ENCODE data around the gene PSAPL1. TPM values are rescaled to one million over a fixed set of nuclear protein-coding genes. Genes with fewer than 3 reads are reported as not detected.

PSAPL1 gene
- total and polyA plus RNA-seq, 9 donors, result 0.34 TPM; not detected in 8

- peak in 2 of 5 donors; percentile 4 to 23 for DNase-seq
- H3K4me1 ChIP-seq (ENCODE audit: insufficient read depth), result no peaks in the 10 kb centered on the region
- no peaks in the 10 kb centered on the region for H3K36me3 ChIP-seq
- H3K27ac ChIP-seq, result no peak overlapping the region
- WGBS, 3 donors, result 83 to 95% (median 86%) methylated on average over 19 to 20 of the region's 20 CpGs
- TF ChIP-seq POLR2A (IDR thresholded peaks at IDR 0.05), result no peak
- TF ChIP-seq EP300 (IDR thresholded peaks at IDR 0.05), result no peak
- TF ChIP-seq, protein P1, sequence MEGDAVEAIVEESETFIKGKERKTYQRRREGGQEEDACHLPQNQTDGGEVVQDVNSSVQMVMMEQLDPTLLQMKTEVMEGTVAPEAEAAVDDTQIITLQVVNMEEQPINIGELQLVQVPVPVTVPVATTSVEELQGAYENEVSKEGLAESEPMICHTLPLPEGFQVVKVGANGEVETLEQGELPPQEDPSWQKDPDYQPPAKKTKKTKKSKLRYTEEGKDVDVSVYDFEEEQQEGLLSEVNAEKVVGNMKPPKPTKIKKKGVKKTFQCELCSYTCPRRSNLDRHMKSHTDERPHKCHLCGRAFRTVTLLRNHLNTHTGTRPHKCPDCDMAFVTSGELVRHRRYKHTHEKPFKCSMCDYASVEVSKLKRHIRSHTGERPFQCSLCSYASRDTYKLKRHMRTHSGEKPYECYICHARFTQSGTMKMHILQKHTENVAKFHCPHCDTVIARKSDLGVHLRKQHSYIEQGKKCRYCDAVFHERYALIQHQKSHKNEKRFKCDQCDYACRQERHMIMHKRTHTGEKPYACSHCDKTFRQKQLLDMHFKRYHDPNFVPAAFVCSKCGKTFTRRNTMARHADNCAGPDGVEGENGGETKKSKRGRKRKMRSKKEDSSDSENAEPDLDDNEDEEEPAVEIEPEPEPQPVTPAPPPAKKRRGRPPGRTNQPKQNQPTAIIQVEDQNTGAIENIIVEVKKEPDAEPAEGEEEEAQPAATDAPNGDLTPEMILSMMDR (IDR thresholded peaks at IDR 0.05), result no peak
- H3K9me3 ChIP-seq, result no peaks in the 10 kb centered on the region
- intact Hi-C loops (cut with DNase I), result no loop called here
- H3K4me3 ChIP-seq, result no peak overlapping the region
- H3K27me3 ChIP-seq, result no peaks in the 10 kb centered on the region
These were observed 8.1 kb downstream of the PSAPL1 start for GRCh38 chr4:7426525-7427171.

DNA sequence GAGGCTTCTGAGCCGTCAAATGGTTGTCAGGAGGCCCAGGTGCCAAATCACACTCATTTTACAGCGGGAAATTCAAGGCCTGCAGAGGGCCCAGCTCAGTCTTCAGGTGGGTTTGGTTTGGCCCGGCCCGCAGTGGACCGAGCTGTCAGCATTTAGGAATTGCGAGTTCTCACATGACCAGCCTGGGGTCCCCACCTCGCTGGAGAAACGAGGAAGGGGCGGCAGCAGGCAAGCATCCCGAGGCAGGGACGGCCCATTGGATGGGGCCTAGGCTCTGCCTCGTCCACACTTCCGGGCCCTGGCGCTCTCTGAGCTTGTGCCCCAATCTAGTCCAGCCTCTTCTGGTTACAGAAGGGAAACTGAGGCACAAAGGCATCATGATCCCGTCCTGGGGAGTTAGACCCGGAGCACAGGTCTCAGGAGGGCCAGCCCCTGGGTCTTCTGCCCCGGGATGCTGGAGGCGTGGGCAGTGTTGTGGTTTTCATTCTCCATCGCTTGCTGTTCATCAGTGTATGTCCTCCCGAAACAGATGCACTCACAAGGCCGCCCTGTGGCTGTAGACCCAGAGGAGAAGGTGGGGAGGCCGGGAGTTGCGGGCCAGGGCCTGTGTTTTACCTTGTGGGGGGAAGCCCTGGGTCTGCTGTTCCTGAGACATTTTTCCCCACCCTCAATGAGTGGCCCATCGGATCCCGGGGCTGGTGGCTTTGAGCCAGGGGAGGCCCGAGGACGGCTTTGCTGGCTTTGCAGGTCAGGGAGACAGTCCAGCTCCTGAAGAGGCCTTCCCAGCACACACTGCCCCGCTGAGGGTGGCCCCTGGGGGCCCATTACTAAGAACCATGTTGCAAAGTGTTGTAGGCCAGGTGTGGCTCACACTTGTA is 8.9 kb downstream of the PSAPL1 start:
- Histone ChIP-seq H3K27ac (no peak overlapping the region), H3K27me3 (no peaks in the 10 kb centered on the region), H3K4me1 (ENCODE audit: insufficient read depth) (no peaks in the 10 kb centered on the region), H3K36me3 (no peaks in the 10 kb centered on the region), H3K4me3 (no peak overlapping the region), H3K9me3 (no peaks in the 10 kb centered on the region)
- 89 to 92% (median 91%) methylated on average over 28 of the region's 28 CpGs for WGBS, 3 donors
- DNase-seq, result peak in 4 of 5 donors; percentile 4 to 24 (median 10)
- intact Hi-C loops (cut with DNase I), result no loop called here
- TF ChIP-seq, protein P1 (IDR thresholded peaks at IDR 0.05), result no peak
- no peak for TF ChIP-seq EP300 (IDR thresholded peaks at IDR 0.05)

- Histone ChIP-seq H3K4me1 (ENCODE audit: insufficient read depth) (no peaks in the 10 kb centered on the region), H3K4me3 (no peak overlapping the region), H3K36me3 (no peaks in the 10 kb centered on the region), H3K27ac (no peak overlapping the region), H3K9me3 (no peaks in the 10 kb centered on the region), H3K27me3 (no peaks in the 10 kb centered on the region)
- TF ChIP-seq, protein P1 (IDR thresholded peaks at IDR 0.05), result no peak
- no peak for TF ChIP-seq POLR2A (IDR thresholded peaks at IDR 0.05)
- TF ChIP-seq EP300 (IDR thresholded peaks at IDR 0.05), result no peak
- DNase-seq, result peak in 1 of 5 donors; percentile 17
- intact Hi-C loops (cut with DNase I), result no loop called here
- WGBS, 3 donors, result 82 to 91% (median 83%) methylated on average over 13 of the region's 13 CpGs
These were observed 9.6 kb downstream of the PSAPL1 start for GRCh38 chr4:7425124-7425523.

DNA sequence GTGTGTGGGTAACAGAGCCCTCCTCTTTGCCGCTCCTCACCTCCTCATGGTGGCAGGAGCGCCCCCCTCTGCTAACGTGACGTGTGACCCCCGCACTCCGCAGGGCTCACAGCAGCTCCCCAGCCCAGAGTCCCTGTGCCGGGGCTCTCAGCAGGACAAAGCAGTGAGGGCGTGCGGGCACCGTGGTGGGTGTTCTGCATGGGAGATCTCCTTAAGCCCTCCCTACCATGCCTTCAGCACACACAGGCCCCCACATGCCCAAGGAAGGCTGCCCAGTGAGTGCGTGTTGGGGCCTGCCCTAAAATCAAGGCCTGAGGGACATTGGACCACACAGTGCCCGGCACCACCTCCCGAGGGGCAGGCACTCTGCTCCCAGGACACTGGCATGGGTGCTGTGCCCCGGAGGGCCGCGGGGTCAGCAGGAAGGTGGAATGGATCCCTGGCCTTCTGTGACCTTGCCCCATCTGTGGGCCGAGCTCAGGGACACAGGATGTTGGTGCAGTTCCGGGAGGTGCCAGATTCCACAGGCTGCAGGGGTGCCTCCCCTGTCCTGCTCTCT is 10.1 kb downstream of the PSAPL1 start:
- 78 to 85% (median 80%) methylated on average over 13 to 18 of the region's 18 CpGs for WGBS, 3 donors

More for the DNA sequence above, 10.1 kb downstream of the PSAPL1 start:
- Histone ChIP-seq H3K4me1 (ENCODE audit: insufficient read depth) (no peaks in the 10 kb centered on the region), H3K4me3 (no peak overlapping the region), H3K27me3 (no peaks in the 10 kb centered on the region), H3K27ac (no peak overlapping the region), H3K9me3 (no peaks in the 10 kb centered on the region), H3K36me3 (no peaks in the 10 kb centered on the region)
- DNase-seq, result peak in 3 of 5 donors; percentile 8 to 26 (median 9)
- TF ChIP-seq, protein P1 (IDR thresholded peaks at IDR 0.05), result no peak
- no peak for TF ChIP-seq POLR2A (IDR thresholded peaks at IDR 0.05)
- no peak for TF ChIP-seq EP300 (IDR thresholded peaks at IDR 0.05)
- intact Hi-C loops (cut with DNase I), result no loop called here

Data from ovary (tissue), 9 donors.